ENCODE measurements around the gene PCSK1. TPM values are rescaled to one million over a fixed set of nuclear protein-coding genes. Genes with fewer than 3 reads are reported as not detected.

PCSK1 gene
- total and polyA plus RNA-seq, 2 experiments from 2014 or later, result 0.08 to 0.90 TPM

- Histone ChIP-seq H3K36me3 (replicated peaks; ENCODE audit: insufficient read depth, low read depth) (no peaks in the 10 kb centered on the region), H4K20me1 (ENCODE audit: insufficient read depth, poor library complexity, severe bottlenecking) (no peaks in the 10 kb centered on the region), H3K4me3 (no peak overlapping the region), H3K79me2 (no peaks in the 10 kb centered on the region), H3K27me3 (peaks cover 71% of the 10 kb centered on the region), H2AFZ (no peak overlapping the region), H3K9me3 (ENCODE audit: low read depth) (no peaks in the 10 kb centered on the region), H3K27ac (no peak overlapping the region), H3K4me2 (no peak overlapping the region), H3K4me1 (ENCODE audit: insufficient read depth) (no peaks in the 10 kb centered on the region), H3K9me2 (replicated peaks; ENCODE audit: insufficient read depth) (no peaks in the 10 kb centered on the region)
- DNase-seq (ENCODE audit: low spot score), result no peak
- TF ChIP-seq EZH2phosphoT487 (IDR thresholded peaks at IDR 0.05; ENCODE audit: low read depth, severe bottlenecking, unreplicated experiment) (no peak), CTCF (IDR thresholded peaks at IDR 0.05; ENCODE audit: poor library complexity) (no peak), EZH2 (IDR thresholded peaks at IDR 0.05; ENCODE audit: borderline replicate concordance) (no peak)
- 4% methylated on average over 29 of the region's 29 CpGs for WGBS (ENCODE audit: low lambda C conversion rate, missing lambda C conversion rate)
These were observed 1.5 kb downstream of the PCSK1 start for GRCh38 chr5:96431376-96432187.

GRCh38 chr5:96427824-96428223 is 5.2 kb downstream of the PCSK1 start:
- no peaks in the 10 kb centered on the region for H3K9me2 ChIP-seq (replicated peaks; ENCODE audit: insufficient read depth)
- no peak overlapping the region for H3K4me3 ChIP-seq
- no peaks in the 10 kb centered on the region for H3K36me3 ChIP-seq (replicated peaks; ENCODE audit: insufficient read depth, low read depth)
- no peaks in the 10 kb centered on the region for H4K20me1 ChIP-seq (ENCODE audit: insufficient read depth, poor library complexity, severe bottlenecking)
- peaks cover 43% of the 10 kb centered on the region for H3K27me3 ChIP-seq
- H3K9me3 ChIP-seq (ENCODE audit: low read depth), result no peaks in the 10 kb centered on the region
- no peaks in the 10 kb centered on the region for H3K4me1 ChIP-seq (ENCODE audit: insufficient read depth)
- H2AFZ ChIP-seq, result no peak overlapping the region
- H3K4me2 ChIP-seq, result no peak overlapping the region
- 50% methylated on average over 5 of the region's 5 CpGs for WGBS (ENCODE audit: low lambda C conversion rate, missing lambda C conversion rate)
- peak; percentile 15 for DNase-seq (ENCODE audit: low spot score)
- no peaks in the 10 kb centered on the region for H3K79me2 ChIP-seq
- TF ChIP-seq EZH2phosphoT487 (IDR thresholded peaks at IDR 0.05; ENCODE audit: low read depth, severe bottlenecking, unreplicated experiment), result no peak
- no peak for TF ChIP-seq CTCF (IDR thresholded peaks at IDR 0.05; ENCODE audit: poor library complexity)
- TF ChIP-seq EZH2 (IDR thresholded peaks at IDR 0.05; ENCODE audit: borderline replicate concordance), result no peak
- H3K27ac ChIP-seq, result no peak overlapping the region

GRCh38 chr5:96426831-96427230 is 6.2 kb downstream of the PCSK1 start:
- DNase-seq (ENCODE audit: low spot score), result no peak
- no peaks in the 10 kb centered on the region for H3K79me2 ChIP-seq
- no peaks in the 10 kb centered on the region for H3K9me3 ChIP-seq (ENCODE audit: low read depth)
- no peak overlapping the region for H2AFZ ChIP-seq
- H3K36me3 ChIP-seq (replicated peaks; ENCODE audit: insufficient read depth, low read depth), result no peaks in the 10 kb centered on the region
- H3K4me1 ChIP-seq (ENCODE audit: insufficient read depth), result no peaks in the 10 kb centered on the region
- peaks cover 33% of the 10 kb centered on the region for H3K27me3 ChIP-seq
- H3K27ac ChIP-seq, result no peak overlapping the region
- TF ChIP-seq CTCF (IDR thresholded peaks at IDR 0.05; ENCODE audit: poor library complexity), result no peak
- no peak for TF ChIP-seq EZH2phosphoT487 (IDR thresholded peaks at IDR 0.05; ENCODE audit: low read depth, severe bottlenecking, unreplicated experiment)
- TF ChIP-seq EZH2 (IDR thresholded peaks at IDR 0.05; ENCODE audit: borderline replicate concordance), result no peak
- no peaks in the 10 kb centered on the region for H3K9me2 ChIP-seq (replicated peaks; ENCODE audit: insufficient read depth)
- no peaks in the 10 kb centered on the region for H4K20me1 ChIP-seq (ENCODE audit: insufficient read depth, poor library complexity, severe bottlenecking)
- H3K4me2 ChIP-seq, result no peak overlapping the region
- no peak overlapping the region for H3K4me3 ChIP-seq
